Activated naive CD4-positive, alpha-beta T cell treated with anti-CD3 and anti-CD28 coated beads, Interleukin-2, amount 50 U/mL, for 72 hours (primary cell): ENCODE measurements around the gene TBC1D3D. TPM values are rescaled to one million over a fixed set of nuclear protein-coding genes. Genes with fewer than 3 reads are reported as not detected.
"Not testable (repeated sequence)": the region's sequence is repeated elsewhere in the genome, so short reads cannot be mapped to it uniquely, and the experiment has no call there.

Source experiments
- ATAC-seq, 2 donors: fragments of 150-1000 bp; cut with Tn5 transposase; 2 replicates each; pipeline ENCODE4 v1.10.0; 2021; ENCODE audit warnings: mild to moderate bottlenecking in 2 of 2, moderate library complexity in 2 of 2
- DNase-seq, 2 donors: peaks; one replicate each; pipeline ENCODE4 v3.0.0; 2021 to 2022; ENCODE audit warnings: low spot score in 2 of 2
- H3K27ac Mint-ChIP-seq, 2 donors: one replicate each; pipeline ENCODE4 v1.8.0; 2022; ENCODE audit warnings: mild to moderate bottlenecking in 2 of 2, mixed read lengths in 2 of 2
- H3K36me3 Mint-ChIP-seq, 2 donors: one replicate each; pipeline ENCODE4 v1.8.0; 2022; ENCODE audit warnings: mixed read lengths in 2 of 2
- H3K9me3 Mint-ChIP-seq, 2 donors: one replicate each; pipeline ENCODE4 v1.8.0; 2022; ENCODE audit warnings: mixed read lengths in 2 of 2
- total RNA-seq, 2 donors: library from RNA; stranded (reverse); gene quantifications; one replicate each; pipeline ENCODE4 v1.2.3, GENCODE V29; 2022

The TBC1D3D gene
- total RNA-seq = 1 to 10 TPM in 1 of 2 donors, under 1 TPM in 1; 0.41 to 4.3 TPM

DNA sequence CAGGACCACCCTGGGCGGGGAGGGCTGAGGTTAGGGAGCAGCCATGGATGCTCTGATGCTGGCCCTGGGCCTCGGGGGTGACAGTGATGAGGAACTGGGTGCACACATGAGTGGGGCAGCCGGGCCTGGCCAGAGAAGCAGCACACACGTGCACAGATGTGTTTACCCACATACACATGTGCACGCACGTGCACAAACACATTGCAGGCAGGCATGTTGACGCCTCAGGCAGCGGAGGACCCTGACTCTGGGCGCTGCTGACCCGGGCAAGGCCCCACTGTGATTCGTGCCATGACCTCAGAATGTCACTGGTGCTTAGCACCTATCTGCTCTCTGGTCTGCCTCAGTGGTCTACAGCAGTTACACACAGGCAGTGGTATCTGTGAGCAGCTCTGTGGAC lies at the start of gene TBC1D3D:
Gene TBC1D3D, plus strand, starts transcription at position 301 of the 400 bp plus-strand sequence. CDS start 1,585 bp downstream, outside the sequence.
- not testable (repeated sequence) for H3K36me3 Mint-ChIP-seq, H3K9me3 Mint-ChIP-seq, DNase-seq, H3K27ac Mint-ChIP-seq, ATAC-seq

DNA sequence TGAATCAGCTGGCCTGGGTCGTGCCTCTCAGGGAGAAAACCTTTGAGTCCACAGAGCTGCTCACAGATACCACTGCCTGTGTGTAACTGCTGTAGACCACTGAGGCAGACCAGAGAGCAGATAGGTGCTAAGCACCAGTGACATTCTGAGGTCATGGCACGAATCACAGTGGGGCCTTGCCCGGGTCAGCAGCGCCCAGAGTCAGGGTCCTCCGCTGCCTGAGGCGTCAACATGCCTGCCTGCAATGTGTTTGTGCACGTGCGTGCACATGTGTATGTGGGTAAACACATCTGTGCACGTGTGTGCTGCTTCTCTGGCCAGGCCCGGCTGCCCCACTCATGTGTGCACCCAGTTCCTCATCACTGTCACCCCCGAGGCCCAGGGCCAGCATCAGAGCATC lies 14.8 kb upstream of the TBC1D3D start, which contains the start of gene TBC1D3L:
Gene TBC1D3L, minus strand, starts transcription at position 101 of the 400 bp plus-strand sequence. CDS start 1,540 bp downstream, outside the sequence.
- not testable (repeated sequence) for ATAC-seq

More for the DNA sequence above, 14.8 kb upstream of the TBC1D3D start, which contains the start of gene TBC1D3L:
- DNase-seq, H3K36me3 Mint-ChIP-seq, H3K9me3 Mint-ChIP-seq, H3K27ac Mint-ChIP-seq: not testable (repeated sequence)

Other genes starting within 250 kb of the TBC1D3D start
- gene TBC1D3K, start 79.6 kb upstream of the TBC1D3D start, total RNA-seq = not detected
- gene TBC1D3L, start 14.9 kb upstream of the TBC1D3D start, total RNA-seq = 1 to 10 TPM in 1 of 2 donors, under 1 TPM in 1; 0.60 to 9.4 TPM
- not detected for gene TBC1D3C, start 64.7 kb downstream of the TBC1D3D start, total RNA-seq
- not detected for gene TBC1D3E, start 124.0 kb downstream of the TBC1D3D start, total RNA-seq
- gene TBC1D3, start 188.6 kb downstream of the TBC1D3D start, total RNA-seq = 10 to 100 TPM in 1 of 2 donors, not detected in 1; 12.4 TPM